ENCODE data around the gene SNAP47. TPM values are rescaled to one million over a fixed set of nuclear protein-coding genes. Genes with fewer than 3 reads are reported as not detected.

The SNAP47 gene
- total RNA-seq, 1 donor = 51.4 TPM

DNA sequence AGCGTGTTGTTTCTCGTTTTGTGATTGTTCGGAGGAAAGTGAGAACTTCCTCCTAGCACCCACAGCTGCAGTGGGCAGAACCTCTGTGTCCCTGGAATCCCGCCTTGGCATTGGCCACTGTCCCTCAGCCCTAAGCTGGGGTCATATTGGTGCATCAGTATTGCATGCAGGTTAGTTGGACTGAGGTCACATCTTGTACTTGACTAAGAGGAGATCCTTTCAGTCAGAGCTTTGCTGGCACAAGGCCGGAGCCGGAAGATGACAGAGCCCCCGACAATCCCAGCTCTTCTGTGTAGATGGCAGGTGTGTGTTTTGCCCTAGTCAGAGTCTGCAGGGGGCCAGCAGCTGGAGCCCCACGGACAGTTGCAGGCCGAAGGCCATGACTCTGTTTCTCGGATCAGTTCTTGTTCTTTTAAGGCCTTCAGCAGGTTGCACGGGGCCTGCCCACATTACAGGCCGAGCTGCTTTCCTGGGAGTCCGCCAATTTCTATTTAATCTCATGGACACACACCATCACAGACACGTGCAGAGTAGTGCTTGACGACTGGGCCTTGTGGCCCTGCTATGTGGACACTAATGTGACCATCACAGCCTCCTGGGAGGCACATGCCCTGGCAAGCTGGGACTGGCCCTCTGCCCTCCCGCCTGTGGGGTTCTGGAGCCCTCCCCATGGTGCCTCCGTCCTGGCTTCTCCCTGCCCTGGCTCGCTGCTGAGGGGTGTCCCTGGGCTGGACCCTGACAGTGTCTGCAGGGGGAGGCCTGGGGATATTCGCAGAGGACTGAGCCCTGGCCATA is 14.9 kb downstream of the SNAP47 start:
- Histone ChIP-seq H3K4me1 (ENCODE audit: insufficient read depth, low read length) (peaks cover 7% of the 10 kb centered on the region), H3K27me3 (ENCODE audit: insufficient read depth, low read length) (no peaks in the 10 kb centered on the region), H3K36me3 (ENCODE audit: insufficient read depth, low read length) (peaks cover 11% of the 10 kb centered on the region), H3K9me3 (ENCODE audit: low read depth, low read length) (no peaks in the 10 kb centered on the region), H2AFZ (ENCODE audit: low read length) (no peak overlapping the region), H3K79me2 (ENCODE audit: insufficient read depth, low read length) (peaks cover 80% of the 10 kb centered on the region), H3K4me2 (ENCODE audit: insufficient read depth, low read length) (no peak overlapping the region), H4K20me1 (ENCODE audit: insufficient read depth, low read length) (peaks cover 85% of the 10 kb centered on the region), H3K27ac (ENCODE audit: low read depth, low read length) (no peak overlapping the region), H3K4me3 (ENCODE audit: insufficient read depth, low read length) (no peak overlapping the region)
- no peak for DNase-seq (ENCODE audit: insufficient read length, low spot score, missing footprints)
- no peak for TF ChIP-seq CTCF (IDR thresholded peaks at IDR 0.05; ENCODE audit: extremely low read depth, low read depth, low read length)

DNA sequence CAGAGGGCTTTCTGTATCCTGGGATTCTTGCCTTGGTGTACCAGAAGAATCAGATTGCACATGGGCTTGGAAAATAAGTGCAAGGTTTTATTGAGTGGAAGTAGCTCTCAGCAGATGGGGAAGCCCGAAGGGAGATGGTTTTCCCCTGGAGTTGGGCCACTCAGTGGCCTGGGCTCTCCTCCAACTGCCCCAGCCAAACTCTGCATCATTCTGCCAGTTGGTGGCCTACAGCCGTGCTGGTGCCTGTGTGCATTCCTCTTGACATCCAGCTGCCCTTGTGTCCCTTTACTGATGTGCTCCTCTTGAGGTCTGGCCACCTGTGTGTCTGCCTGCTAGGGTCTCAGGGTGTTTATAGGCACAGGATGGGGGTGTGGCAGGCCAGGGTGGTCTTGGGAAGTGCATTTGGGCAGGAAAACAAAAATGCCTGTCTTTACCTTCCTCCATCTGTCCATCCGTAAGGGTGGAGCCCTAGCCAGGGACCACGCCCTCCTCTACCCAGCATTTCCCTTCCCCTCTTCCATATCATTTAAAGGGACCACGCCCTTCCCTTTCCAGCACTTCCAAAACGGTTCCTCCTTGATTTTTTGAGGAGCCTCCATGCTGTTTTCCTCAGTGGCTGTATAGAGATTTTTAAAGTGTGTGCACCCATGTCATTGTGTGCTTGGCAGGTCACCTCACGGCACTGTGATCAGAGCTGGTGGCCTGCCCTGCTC is 18.9 kb downstream of the SNAP47 start:
- DNase-seq (ENCODE audit: insufficient read length, low spot score, missing footprints) = no peak
- Histone ChIP-seq H3K27me3 (ENCODE audit: insufficient read depth, low read length) (no peaks in the 10 kb centered on the region), H3K4me3 (ENCODE audit: insufficient read depth, low read length) (no peak overlapping the region), H3K27ac (ENCODE audit: low read depth, low read length) (no peak overlapping the region), H2AFZ (ENCODE audit: low read length) (no peak overlapping the region), H3K4me2 (ENCODE audit: insufficient read depth, low read length) (no peak overlapping the region), H3K9me3 (ENCODE audit: low read depth, low read length) (no peaks in the 10 kb centered on the region), H3K4me1 (ENCODE audit: insufficient read depth, low read length) (peaks cover 15% of the 10 kb centered on the region), H4K20me1 (ENCODE audit: insufficient read depth, low read length) (peaks cover 67% of the 10 kb centered on the region), H3K79me2 (ENCODE audit: insufficient read depth, low read length) (peaks cover 60% of the 10 kb centered on the region), H3K36me3 (ENCODE audit: insufficient read depth, low read length) (peaks cover 11% of the 10 kb centered on the region)
- no peak for TF ChIP-seq CTCF (IDR thresholded peaks at IDR 0.05; ENCODE audit: extremely low read depth, low read depth, low read length)

DNA sequence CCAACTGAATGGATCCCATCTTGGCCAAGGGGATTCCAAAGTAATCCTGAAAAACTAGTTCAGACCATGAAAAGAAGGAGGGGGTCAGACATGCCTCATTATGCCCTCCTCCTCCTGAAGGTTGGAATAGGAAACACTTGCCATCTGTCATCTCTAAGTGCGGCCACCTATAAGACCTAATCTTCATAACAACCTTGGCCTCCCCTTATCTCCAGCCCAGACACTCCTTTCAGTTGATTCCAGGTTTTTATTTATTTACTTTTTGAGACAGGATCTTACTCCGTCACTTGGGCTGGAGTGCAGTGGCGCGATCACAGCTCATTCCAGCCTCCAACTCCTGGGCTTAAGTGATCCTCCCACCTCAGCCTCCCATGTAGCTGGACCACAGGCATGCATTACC is 19.7 kb downstream of the SNAP47 start:
- Histone ChIP-seq H3K4me2 (ENCODE audit: insufficient read depth, low read length) (no peak overlapping the region), H3K27me3 (ENCODE audit: insufficient read depth, low read length) (no peaks in the 10 kb centered on the region), H3K4me3 (ENCODE audit: insufficient read depth, low read length) (no peak overlapping the region), H3K27ac (ENCODE audit: low read depth, low read length) (no peak overlapping the region), H4K20me1 (ENCODE audit: insufficient read depth, low read length) (peaks cover 66% of the 10 kb centered on the region), H3K4me1 (ENCODE audit: insufficient read depth, low read length) (peaks cover 23% of the 10 kb centered on the region), H3K36me3 (ENCODE audit: insufficient read depth, low read length) (peaks cover 9% of the 10 kb centered on the region), H2AFZ (ENCODE audit: low read length) (no peak overlapping the region), H3K9me3 (ENCODE audit: low read depth, low read length) (no peaks in the 10 kb centered on the region), H3K79me2 (ENCODE audit: insufficient read depth, low read length) (peaks cover 52% of the 10 kb centered on the region)
- TF ChIP-seq CTCF (IDR thresholded peaks at IDR 0.05; ENCODE audit: extremely low read depth, low read depth, low read length) = no peak
- no peak for DNase-seq (ENCODE audit: insufficient read length, low spot score, missing footprints)

Measured in osteoblast (primary cell).